K562 (cell line): ENCODE data around the gene RGS3. TPM values are rescaled to one million over a fixed set of nuclear protein-coding genes. Genes with fewer than 3 reads are reported as not detected.
A peak's percentile ranks its signal among the peaks of the same experiment; 100 is the strongest.

Experiments
- HDAC2 ChIP-seq: fragments of 450-650 bp; IDR thresholded peaks from 2 replicates; pipeline ENCODE4 v1.6.1; 2016; ENCODE audit warnings: mild to moderate bottlenecking
- NFATC3 ChIP-seq: fragments of 450-650 bp; IDR thresholded peaks from 2 replicates; pipeline ENCODE4 v1.6.1; 2017; ENCODE audit warnings: mild to moderate bottlenecking
- PTRF ChIP-seq: fragments of 450-650 bp; IDR thresholded peaks from 2 replicates; pipeline ENCODE4 v1.6.1; 2016; ENCODE audit warnings: mild to moderate bottlenecking, missing genetic modification characterization, missing compliant biosample characterization
- STAT6 ChIP-seq: sonication (generic); formaldehyde crosslinking; IDR thresholded peaks from 2 replicates; pipeline ENCODE4 v1.8.1; 2023; ENCODE audit warnings: mild to moderate bottlenecking, missing genetic modification reagents
- TAL1 ChIP-seq: fragments of 450-650 bp; IDR thresholded peaks from 2 replicates; pipeline ENCODE4 v1.6.1; 2016; ENCODE audit warnings: mild to moderate bottlenecking
- ZNF140 ChIP-seq: fragments of 250-450 bp; sonication (Bioruptor Pico); IDR thresholded peaks from 2 replicates; pipeline ENCODE4 v1.8.0; 2021; ENCODE audit warnings: moderate library complexity, mild to moderate bottlenecking, inconsistent platforms
- ZNF175 ChIP-seq: fragments of 200-800 bp; sonication (Bioruptor generic); IDR thresholded peaks from 2 replicates; pipeline ENCODE4 v1.6.1; 2016; ENCODE audit warnings: low read depth, mild to moderate bottlenecking, missing genetic modification characterization, missing compliant biosample characterization
- polyA plus RNA-seq, 8 experiments: library from polyadenylated mRNA; depleted of rRNA in 4 of 8; stranded (reverse) in 5 of 8; unstranded in 3 of 8; fragments of >200 nt; fragmentation: Nextera tagmentation in 2 of 8; fragmentation: Illumina TruSeq in 1 of 8; extraction: Ambion mirVana in 2 of 8; extraction: Trizol in 1 of 8; gene quantifications; 2 replicates each; pipeline versions ENCODE4 v1.2.1 to v1.2.3, GENCODE V29; 2011 to 2014; ENCODE audit warnings: inconsistent platforms in 1 of 8, missing spikeins in 1 of 8
- total RNA-seq, 7 experiments: library from RNA; depleted of rRNA in 6 of 7; stranded (reverse); fragments of >200 nt in 6 of 7; fragmentation: Illumina TruSeq in 2 of 7; extraction: Trizol in 2 of 7; gene quantifications; 2 replicates each; pipeline versions ENCODE4 v1.2.1 to v1.2.3, GENCODE V29; 2011 to 2021; ENCODE audit warnings: low replicate concordance in 1 of 7
- TF ChIP-seq, protein P1 (sequence below), 2 experiments: fragments of 450-650 bp in 1 of 2; sonication (generic) in 1 of 2; formaldehyde crosslinking in 1 of 2; IDR thresholded peaks; 2 replicates each; pipeline versions ENCODE4 v1.7.1 to v1.9.0; 2016 to 2022; ENCODE audit warnings: inconsistent platforms in 1 of 2, mild to moderate bottlenecking in 1 of 2, missing genetic modification reagents in 1 of 2
- TF ChIP-seq, protein P2 (sequence below): IDR thresholded peaks from 2 replicates; pipeline ENCODE4 v1.6.1; 2012; ENCODE audit warnings: low read depth, low read length, improper control_type of control experiment, borderline replicate concordance

RGS3 gene
- total and polyA plus RNA-seq, 9 of the 15 experiments (the other 6 are each of a cell fraction or from before 2014, with no cell fraction given): 0.08 to 2.9 (median 0.95) TPM

- TF ChIP-seq, protein P1, sequence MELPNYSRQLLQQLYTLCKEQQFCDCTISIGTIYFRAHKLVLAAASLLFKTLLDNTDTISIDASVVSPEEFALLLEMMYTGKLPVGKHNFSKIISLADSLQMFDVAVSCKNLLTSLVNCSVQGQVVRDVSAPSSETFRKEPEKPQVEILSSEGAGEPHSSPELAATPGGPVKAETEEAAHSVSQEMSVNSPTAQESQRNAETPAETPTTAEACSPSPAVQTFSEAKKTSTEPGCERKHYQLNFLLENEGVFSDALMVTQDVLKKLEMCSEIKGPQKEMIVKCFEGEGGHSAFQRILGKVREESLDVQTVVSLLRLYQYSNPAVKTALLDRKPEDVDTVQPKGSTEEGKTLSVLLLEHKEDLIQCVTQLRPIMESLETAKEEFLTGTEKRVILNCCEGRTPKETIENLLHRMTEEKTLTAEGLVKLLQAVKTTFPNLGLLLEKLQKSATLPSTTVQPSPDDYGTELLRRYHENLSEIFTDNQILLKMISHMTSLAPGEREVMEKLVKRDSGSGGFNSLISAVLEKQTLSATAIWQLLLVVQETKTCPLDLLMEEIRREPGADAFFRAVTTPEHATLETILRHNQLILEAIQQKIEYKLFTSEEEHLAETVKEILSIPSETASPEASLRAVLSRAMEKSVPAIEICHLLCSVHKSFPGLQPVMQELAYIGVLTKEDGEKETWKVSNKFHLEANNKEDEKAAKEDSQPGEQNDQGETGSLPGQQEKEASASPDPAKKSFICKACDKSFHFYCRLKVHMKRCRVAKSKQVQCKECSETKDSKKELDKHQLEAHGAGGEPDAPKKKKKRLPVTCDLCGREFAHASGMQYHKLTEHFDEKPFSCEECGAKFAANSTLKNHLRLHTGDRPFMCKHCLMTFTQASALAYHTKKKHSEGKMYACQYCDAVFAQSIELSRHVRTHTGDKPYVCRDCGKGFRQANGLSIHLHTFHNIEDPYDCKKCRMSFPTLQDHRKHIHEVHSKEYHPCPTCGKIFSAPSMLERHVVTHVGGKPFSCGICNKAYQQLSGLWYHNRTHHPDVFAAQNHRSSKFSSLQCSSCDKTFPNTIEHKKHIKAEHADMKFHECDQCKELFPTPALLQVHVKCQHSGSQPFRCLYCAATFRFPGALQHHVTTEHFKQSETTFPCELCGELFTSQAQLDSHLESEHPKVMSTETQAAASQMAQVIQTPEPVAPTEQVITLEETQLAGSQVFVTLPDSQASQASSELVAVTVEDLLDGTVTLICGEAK (IDR thresholded peaks at IDR 0.05): no peak
- TF ChIP-seq, protein P1 (CRISPR knock-in tag; IDR thresholded peaks at IDR 0.05): no peak
- TF ChIP-seq HDAC2 (peak; percentile 19; the same call in 1 of the 2 replicates), ZNF140 (CRISPR knock-in tag) (no peak), STAT6 (CRISPR knock-in tag) (no peak), PTRF (tag) (no peak), NFATC3 (no peak), ZNF175 (CRISPR knock-in tag) (no peak), TAL1 (no peak)
- TF ChIP-seq, protein P2, sequence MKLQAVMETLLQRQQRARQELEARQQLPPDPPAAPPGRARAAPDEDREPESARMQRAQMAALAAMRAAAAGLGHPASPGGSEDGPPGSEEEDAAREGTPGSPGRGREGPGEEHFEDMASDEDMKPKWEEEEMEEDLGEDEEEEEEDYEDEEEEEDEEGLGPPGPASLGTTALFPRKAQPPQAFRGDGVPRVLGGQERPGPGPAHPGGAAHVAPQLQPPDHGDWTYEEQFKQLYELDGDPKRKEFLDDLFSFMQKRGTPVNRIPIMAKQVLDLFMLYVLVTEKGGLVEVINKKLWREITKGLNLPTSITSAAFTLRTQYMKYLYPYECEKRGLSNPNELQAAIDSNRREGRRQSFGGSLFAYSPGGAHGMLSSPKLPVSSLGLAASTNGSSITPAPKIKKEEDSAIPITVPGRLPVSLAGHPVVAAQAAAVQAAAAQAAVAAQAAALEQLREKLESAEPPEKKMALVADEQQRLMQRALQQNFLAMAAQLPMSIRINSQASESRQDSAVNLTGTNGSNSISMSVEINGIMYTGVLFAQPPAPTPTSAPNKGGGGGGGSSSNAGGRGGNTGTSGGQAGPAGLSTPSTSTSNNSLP: no peak
Observed at GRCh38 chr9:113572076-113572861, 108.7 kb downstream of the RGS3 start (continued).
